ENCODE measurements around the gene GREB1L. TPM values are rescaled to one million over a fixed set of nuclear protein-coding genes. Genes with fewer than 3 reads are reported as not detected.

The GREB1L gene
- total and polyA plus RNA-seq, 4 donors, result 1.1 to 6.0 (median 3.9) TPM

DNA sequence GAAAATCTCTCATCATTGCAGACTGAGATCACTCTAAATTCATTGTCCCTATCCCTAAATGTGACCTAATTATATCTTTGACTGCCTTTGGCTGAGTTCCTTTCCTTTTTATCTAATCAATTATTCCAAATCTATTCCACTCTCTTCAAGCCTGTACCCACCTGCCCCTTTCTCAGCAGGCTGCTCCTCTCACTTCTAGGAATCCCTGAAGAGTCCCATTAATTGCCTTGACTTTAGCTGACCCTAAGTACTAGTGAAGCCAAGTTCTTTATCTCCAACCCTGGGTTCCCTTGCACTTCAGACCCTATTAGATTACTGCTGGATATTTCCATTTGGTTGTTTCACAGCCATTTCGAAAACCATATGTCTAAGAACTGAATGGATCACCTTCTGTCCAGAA is 102.8 kb downstream of the GREB1L start:
- Histone ChIP-seq H3K27me3 (ENCODE audit: control insufficient read depth in 1 of 2, insufficient read depth in 2 of 2, low read length in 1 of 2) (no peaks in the 10 kb centered on the region), H3K4me1 (ENCODE audit: control insufficient read depth in 1 of 2, insufficient read depth in 2 of 2, low read length in 2 of 2) (no peaks in the 10 kb centered on the region), H3K9me3 (ENCODE audit: control insufficient read depth, low read length) (no peaks in the 10 kb centered on the region), H3K4me3 (ENCODE audit: low read length in 2 of 2) (no peak overlapping the region), H3K36me3 (ENCODE audit: control insufficient read depth in 1 of 2, insufficient read depth in 2 of 2, low read length in 1 of 2) (no peaks in the 10 kb centered on the region), H3K27ac (ENCODE audit: low read depth in 1 of 2, low read length in 2 of 2) (no peak overlapping the region)
- ATAC-seq (ENCODE audit: low FRiP score), result no peak
- no peak for DNase-seq
- 95 to 97% methylated on average over 1 of the region's 1 CpG for WGBS, 2 donors
- intact Hi-C loops (cut with DNase I), result no loop called here

DNA sequence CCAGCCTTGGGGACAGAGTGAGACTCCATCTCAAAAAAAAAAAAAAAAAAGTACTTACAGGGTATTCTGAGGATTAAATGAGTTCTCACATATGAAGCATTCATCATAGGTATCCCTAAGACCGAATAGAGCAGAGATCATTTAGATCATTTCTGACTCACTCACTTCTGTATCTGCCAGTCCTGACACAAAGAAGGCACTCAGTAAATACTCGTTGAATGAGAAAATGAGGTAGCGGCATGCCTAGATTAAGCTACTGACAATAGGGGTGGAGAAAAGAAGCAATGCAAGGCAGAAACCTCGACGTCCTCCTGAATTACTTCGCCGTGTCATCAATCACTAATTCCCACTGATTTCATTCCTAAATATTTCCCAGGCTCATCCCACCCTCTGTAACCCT is 103.8 kb downstream of the GREB1L start:
- DNase-seq (no peak), ATAC-seq (ENCODE audit: low FRiP score) (no peak)
- intact Hi-C loops (cut with DNase I), result no loop called here
- H3K4me3 ChIP-seq (ENCODE audit: low read length in 2 of 2), result no peak overlapping the region
- H3K9me3 ChIP-seq (ENCODE audit: control insufficient read depth, low read length), result no peaks in the 10 kb centered on the region
- no peaks in the 10 kb centered on the region for H3K36me3 ChIP-seq (ENCODE audit: control insufficient read depth in 1 of 2, insufficient read depth in 2 of 2, low read length in 1 of 2)
- H3K27ac ChIP-seq (ENCODE audit: low read depth in 1 of 2, low read length in 2 of 2), result no peak overlapping the region
- WGBS, 2 donors, result 78 to 81% methylated on average over 7 of the region's 7 CpGs
- no peaks in the 10 kb centered on the region for H3K4me1 ChIP-seq (ENCODE audit: control insufficient read depth in 1 of 2, insufficient read depth in 2 of 2, low read length in 2 of 2)
- H3K27me3 ChIP-seq (ENCODE audit: control insufficient read depth in 1 of 2, insufficient read depth in 2 of 2, low read length in 1 of 2), result no peaks in the 10 kb centered on the region

DNA sequence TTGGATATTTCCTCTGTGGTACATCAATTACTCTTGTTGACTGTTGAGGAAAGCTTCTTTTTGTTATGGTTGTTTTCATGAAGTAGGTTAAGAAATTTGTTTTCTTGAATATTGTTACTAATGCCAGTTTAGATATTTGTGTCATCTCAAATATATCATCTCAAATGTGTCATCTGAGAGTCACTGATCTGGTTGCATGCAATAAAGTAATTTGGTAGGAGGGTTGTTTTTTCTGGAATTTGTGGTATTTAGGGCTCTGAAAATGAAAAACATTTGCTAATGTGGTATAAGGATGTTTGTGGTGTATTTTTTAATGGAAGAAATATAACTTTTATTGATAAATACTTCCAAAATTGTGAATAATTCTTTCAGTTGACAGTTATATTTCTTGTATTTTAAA is 117.7 kb downstream of the GREB1L start:
- ATAC-seq (ENCODE audit: low FRiP score), result no peak
- intact Hi-C loops (cut with DNase I), result loop anchor here in 1 of 2 donors (10.0 kb wide), 1 partner anchor 115 kb away; the partner anchor contains the start of gene GREB1L
- no peaks in the 10 kb centered on the region for H3K9me3 ChIP-seq (ENCODE audit: control insufficient read depth, low read length)
- H3K36me3 ChIP-seq (ENCODE audit: control insufficient read depth in 1 of 2, insufficient read depth in 2 of 2, low read length in 1 of 2), result no peaks in the 10 kb centered on the region
- H3K27me3 ChIP-seq (ENCODE audit: control insufficient read depth in 1 of 2, insufficient read depth in 2 of 2, low read length in 1 of 2), result no peaks in the 10 kb centered on the region
- H3K4me3 ChIP-seq (ENCODE audit: low read length in 2 of 2), result no peak overlapping the region
- H3K4me1 ChIP-seq (ENCODE audit: control insufficient read depth in 1 of 2, insufficient read depth in 2 of 2, low read length in 2 of 2), result peaks cover 0 to 3% of the 10 kb centered on the region in 2 donors
- H3K27ac ChIP-seq (ENCODE audit: low read depth in 1 of 2, low read length in 2 of 2), result no peak overlapping the region
- no peak for DNase-seq

DNA sequence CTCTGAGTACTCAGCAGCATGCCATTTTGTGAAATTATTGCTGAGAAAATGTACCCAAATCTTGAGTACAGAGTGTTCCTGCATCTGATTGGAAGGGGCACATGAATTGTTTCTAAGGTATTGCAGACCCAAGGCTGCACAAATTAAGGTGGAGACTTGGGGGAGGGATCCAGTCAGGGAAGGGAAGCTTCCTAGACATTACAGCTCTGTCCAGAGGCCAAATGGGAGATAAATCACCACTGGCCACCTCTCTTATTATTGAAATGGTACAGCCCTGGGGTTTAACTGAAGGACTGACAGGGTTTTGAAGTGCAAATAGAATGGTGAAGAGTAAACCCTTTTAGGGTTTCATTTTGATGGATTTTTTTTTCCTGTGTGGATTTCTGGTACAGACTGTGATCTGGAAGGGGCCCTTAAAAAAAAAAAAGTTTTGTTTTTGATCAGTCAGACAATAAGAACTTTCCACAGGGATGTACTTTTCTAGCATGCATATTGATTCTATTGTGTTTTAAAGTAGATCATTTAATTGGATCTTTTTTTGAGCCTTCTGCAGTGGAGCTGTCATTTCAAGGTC is 119.4 kb downstream of the GREB1L start:
- intact Hi-C loops (cut with DNase I), result loop anchor here in 1 of 2 donors (10.0 kb wide), 1 partner anchor 117 kb away; the partner anchor contains the start of gene GREB1L
- H3K27ac ChIP-seq (ENCODE audit: low read depth in 1 of 2, low read length in 2 of 2), result peak overlapping the region in 1 of 2 donors; percentile 12
- no peak for DNase-seq

DNA sequence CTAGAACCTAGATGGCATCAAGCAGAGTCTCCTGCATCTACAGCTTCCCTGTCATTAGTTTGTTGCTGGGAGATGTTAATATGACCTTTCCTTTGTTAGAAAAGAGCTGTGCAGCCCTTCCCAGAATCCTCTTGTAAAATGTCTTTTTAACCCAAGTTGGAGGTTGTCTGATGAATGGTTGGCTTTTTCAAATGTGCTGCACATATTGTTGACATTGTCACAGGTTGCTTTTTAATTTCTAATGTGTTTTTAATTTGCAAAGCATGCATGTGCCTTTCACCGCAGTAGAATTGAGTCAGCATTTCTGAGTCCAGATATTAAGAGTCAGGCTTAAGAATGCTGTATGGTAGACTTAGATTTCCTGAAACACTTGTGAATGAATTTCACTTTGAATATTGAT is 120.8 kb downstream of the GREB1L start:
- H3K9me3 ChIP-seq (ENCODE audit: control insufficient read depth, low read length), result no peaks in the 10 kb centered on the region
- no peak overlapping the region for H3K27ac ChIP-seq (ENCODE audit: low read depth in 1 of 2, low read length in 2 of 2)
- H3K4me3 ChIP-seq (ENCODE audit: low read length in 2 of 2), result no peak overlapping the region
- DNase-seq (no peak), ATAC-seq (ENCODE audit: low FRiP score) (no peak)
- H3K27me3 ChIP-seq (ENCODE audit: control insufficient read depth in 1 of 2, insufficient read depth in 2 of 2, low read length in 1 of 2), result no peaks in the 10 kb centered on the region
- H3K36me3 ChIP-seq (ENCODE audit: control insufficient read depth in 1 of 2, insufficient read depth in 2 of 2, low read length in 1 of 2), result no peaks in the 10 kb centered on the region
- H3K4me1 ChIP-seq (ENCODE audit: control insufficient read depth in 1 of 2, insufficient read depth in 2 of 2, low read length in 2 of 2), result peaks cover 2 to 3% of the 10 kb centered on the region in 2 donors
- WGBS, 2 donors, result 28 to 32% methylated on average over 1 of the region's 1 CpG
- intact Hi-C loops (cut with DNase I), result loop anchor here in 1 of 2 donors (10.0 kb wide), 1 partner anchor 118 kb away; the partner anchor contains the start of gene GREB1L

More for the DNA sequence above, 119.4 kb downstream of the GREB1L start:
- Histone ChIP-seq H3K4me1 (ENCODE audit: control insufficient read depth in 1 of 2, insufficient read depth in 2 of 2, low read length in 2 of 2) (peaks cover 0 to 3% of the 10 kb centered on the region in 2 donors), H3K9me3 (ENCODE audit: control insufficient read depth, low read length) (no peaks in the 10 kb centered on the region), H3K36me3 (ENCODE audit: control insufficient read depth in 1 of 2, insufficient read depth in 2 of 2, low read length in 1 of 2) (no peaks in the 10 kb centered on the region), H3K4me3 (ENCODE audit: low read length in 2 of 2) (no peak overlapping the region), H3K27me3 (ENCODE audit: control insufficient read depth in 1 of 2, insufficient read depth in 2 of 2, low read length in 1 of 2) (no peaks in the 10 kb centered on the region)
- no peak for ATAC-seq (ENCODE audit: low FRiP score)

DNA sequence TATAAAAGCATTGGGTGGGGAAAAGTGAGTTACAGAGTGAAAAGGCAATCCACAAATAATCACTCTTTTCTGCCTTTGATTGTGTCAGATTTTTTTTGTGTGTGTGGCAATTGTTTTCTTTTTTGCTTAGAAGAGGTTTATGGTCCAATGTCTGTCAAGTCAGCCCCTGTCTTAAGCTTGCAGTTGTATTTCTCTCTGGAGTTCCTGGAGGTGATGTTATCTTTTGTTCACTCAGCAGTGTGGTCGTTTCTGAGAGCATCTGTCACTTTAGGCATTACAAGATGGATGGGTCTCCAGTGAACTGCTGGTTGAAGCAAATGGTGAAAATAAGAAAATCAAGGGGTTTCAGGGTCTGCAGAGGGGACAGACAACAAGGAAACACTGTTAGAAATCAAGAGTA is 121.3 kb downstream of the GREB1L start:
- DNase-seq (no peak), ATAC-seq (ENCODE audit: low FRiP score) (no peak)
- WGBS, 2 donors, result 3 to 8% methylated on average over 1 of the region's 1 CpG
- Histone ChIP-seq H3K4me1 (ENCODE audit: control insufficient read depth in 1 of 2, insufficient read depth in 2 of 2, low read length in 2 of 2) (peaks cover 2 to 3% of the 10 kb centered on the region in 2 donors), H3K4me3 (ENCODE audit: low read length in 2 of 2) (no peak overlapping the region), H3K27ac (ENCODE audit: low read depth in 1 of 2, low read length in 2 of 2) (no peak overlapping the region), H3K9me3 (ENCODE audit: control insufficient read depth, low read length) (no peaks in the 10 kb centered on the region), H3K36me3 (ENCODE audit: control insufficient read depth in 1 of 2, insufficient read depth in 2 of 2, low read length in 1 of 2) (no peaks in the 10 kb centered on the region), H3K27me3 (ENCODE audit: control insufficient read depth in 1 of 2, insufficient read depth in 2 of 2, low read length in 1 of 2) (no peaks in the 10 kb centered on the region)
- intact Hi-C loops (cut with DNase I), result loop anchor here in 1 of 2 donors (10.0 kb wide), 1 partner anchor 119 kb away; the partner anchor contains the start of gene GREB1L

DNA sequence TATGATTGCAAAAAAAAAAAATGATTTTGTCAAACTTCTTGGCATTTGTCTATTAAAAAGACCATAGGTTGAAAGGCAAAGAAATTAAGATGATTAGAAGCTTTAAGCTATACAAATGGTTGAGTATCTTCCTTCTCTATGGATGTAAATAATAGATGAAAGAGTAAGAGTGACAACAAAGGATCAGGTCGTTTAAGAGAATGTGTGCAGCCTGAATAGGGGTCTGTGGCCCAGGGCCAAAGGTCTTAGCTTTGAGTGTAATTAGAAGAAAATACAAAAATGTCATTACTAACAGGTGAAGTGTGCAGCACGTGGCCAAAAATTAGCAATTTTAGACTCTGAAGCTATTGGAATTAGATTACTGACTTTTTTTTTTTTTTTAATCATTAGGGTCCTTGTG is 122.4 kb downstream of the GREB1L start:
- DNase-seq, result no peak
- no peaks in the 10 kb centered on the region for H3K9me3 ChIP-seq (ENCODE audit: control insufficient read depth, low read length)
- no peak overlapping the region for H3K4me3 ChIP-seq (ENCODE audit: low read length in 2 of 2)
- no peak for ATAC-seq (ENCODE audit: low FRiP score)
- H3K27ac ChIP-seq (ENCODE audit: low read depth in 1 of 2, low read length in 2 of 2), result no peak overlapping the region
- H3K27me3 ChIP-seq (ENCODE audit: control insufficient read depth in 1 of 2, insufficient read depth in 2 of 2, low read length in 1 of 2), result no peaks in the 10 kb centered on the region
- no peaks in the 10 kb centered on the region for H3K36me3 ChIP-seq (ENCODE audit: control insufficient read depth in 1 of 2, insufficient read depth in 2 of 2, low read length in 1 of 2)
- intact Hi-C loops (cut with DNase I), result loop anchor here in 1 of 2 donors (10.0 kb wide), 1 partner anchor 120 kb away; the partner anchor contains the start of gene GREB1L
- H3K4me1 ChIP-seq (ENCODE audit: control insufficient read depth in 1 of 2, insufficient read depth in 2 of 2, low read length in 2 of 2), result peaks cover 2 to 3% of the 10 kb centered on the region in 2 donors
- 66 to 73% methylated on average over 2 of the region's 2 CpGs for WGBS, 2 donors

DNA sequence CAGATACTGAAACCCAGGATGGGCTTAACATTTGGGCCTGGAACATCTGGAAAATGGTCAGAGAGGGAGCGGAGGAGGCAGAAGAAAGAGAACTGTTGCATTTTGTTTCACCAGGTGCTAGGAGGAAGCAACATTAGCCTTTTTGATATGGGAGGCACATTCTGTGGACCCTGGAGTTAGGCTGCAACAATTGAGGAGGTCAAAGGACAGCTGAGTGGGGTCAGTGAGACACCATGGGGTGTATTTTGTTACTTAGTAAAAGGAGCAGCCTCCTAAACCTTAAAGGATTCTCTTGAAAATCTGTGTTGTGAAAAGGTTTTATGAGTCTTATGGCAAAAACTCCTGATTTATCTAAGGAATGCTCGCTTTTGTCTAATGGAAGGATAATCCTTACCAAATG is 124.9 kb downstream of the GREB1L start:
- intact Hi-C loops (cut with DNase I), result loop anchor here in 1 of 2 donors (10.0 kb wide), 1 partner anchor 122 kb away; the partner anchor contains the start of gene GREB1L
- no peak overlapping the region for H3K27ac ChIP-seq (ENCODE audit: low read depth in 1 of 2, low read length in 2 of 2)
- no peak overlapping the region for H3K4me3 ChIP-seq (ENCODE audit: low read length in 2 of 2)
- no peak for DNase-seq
- no peaks in the 10 kb centered on the region for H3K9me3 ChIP-seq (ENCODE audit: control insufficient read depth, low read length)
- 98 to 99% methylated on average over 2 of the region's 2 CpGs for WGBS, 2 donors
- ATAC-seq (ENCODE audit: low FRiP score), result no peak
- no peaks in the 10 kb centered on the region for H3K36me3 ChIP-seq (ENCODE audit: control insufficient read depth in 1 of 2, insufficient read depth in 2 of 2, low read length in 1 of 2)
- H3K27me3 ChIP-seq (ENCODE audit: control insufficient read depth in 1 of 2, insufficient read depth in 2 of 2, low read length in 1 of 2), result no peaks in the 10 kb centered on the region
- H3K4me1 ChIP-seq (ENCODE audit: control insufficient read depth in 1 of 2, insufficient read depth in 2 of 2, low read length in 2 of 2), result peaks cover 0 to 2% of the 10 kb centered on the region in 2 donors

DNA sequence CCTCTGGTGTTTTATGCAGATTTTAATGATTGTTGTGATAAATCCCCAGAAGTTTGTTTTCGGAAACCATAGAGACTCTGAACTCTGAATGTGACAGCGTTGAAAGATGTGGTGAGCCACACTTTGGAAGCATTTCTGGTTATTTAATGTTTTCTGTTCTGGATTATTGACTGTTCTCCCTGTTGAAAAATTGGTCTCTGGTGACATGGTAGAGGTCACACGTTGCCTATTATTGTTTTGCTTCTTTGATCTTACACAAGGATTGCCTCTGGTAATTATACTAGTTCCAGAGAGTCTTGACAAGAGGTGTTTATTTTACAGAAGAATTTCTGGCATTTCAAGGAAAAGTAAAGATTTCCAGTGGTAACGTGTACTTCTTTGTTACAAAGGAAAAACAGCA is 127.1 kb downstream of the GREB1L start:
- DNase-seq (no peak), ATAC-seq (ENCODE audit: low FRiP score) (no peak)
- H3K36me3 ChIP-seq (ENCODE audit: control insufficient read depth in 1 of 2, insufficient read depth in 2 of 2, low read length in 1 of 2), result no peaks in the 10 kb centered on the region
- whole genome bisulfite sequencing, 2 donors, result 13 to 15% methylated on average over 4 of the region's 4 CpGs
- H3K4me3 ChIP-seq (ENCODE audit: low read length in 2 of 2), result no peak overlapping the region
- no peaks in the 10 kb centered on the region for H3K27me3 ChIP-seq (ENCODE audit: control insufficient read depth in 1 of 2, insufficient read depth in 2 of 2, low read length in 1 of 2)
- no peak overlapping the region for H3K27ac ChIP-seq (ENCODE audit: low read depth in 1 of 2, low read length in 2 of 2)
- intact Hi-C loops (cut with DNase I), result loop anchor here in 1 of 2 donors (10.0 kb wide), 1 partner anchor 124 kb away; the partner anchor contains the start of gene GREB1L
- peaks cover 0 to 2% of the 10 kb centered on the region in 2 donors for H3K4me1 ChIP-seq (ENCODE audit: control insufficient read depth in 1 of 2, insufficient read depth in 2 of 2, low read length in 2 of 2)
- no peaks in the 10 kb centered on the region for H3K9me3 ChIP-seq (ENCODE audit: control insufficient read depth, low read length)
